GM18909 (cell line): Measurements from ENCODE around the gene XPO5.

Source experiments
- ATAC-seq: cut with Tn5 transposase; IDR thresholded peaks from one replicate; pipeline ENCODE4 v1.9.1; 2021; ENCODE audit warnings: mild to moderate bottlenecking; ENCODE audit not compliant: unreplicated experiment, poor library complexity

Gene XPO5

GRCh38 chr6:43477235-43478007 lies 98.4 kb downstream of the XPO5 start, which contains the start of gene TJAP1:
Gene TJAP1 (plus strand): TSS chr6:43477570. CDS start chr6:43499002, 21,432 bp downstream.
- peak; percentile 98 for ATAC-seq

GRCh38 chr6:43476746-43477145 lies 99.1 kb downstream of the XPO5 start:
- no peak for ATAC-seq

GRCh38 chr6:43475516-43475915 lies 100.3 kb downstream of the XPO5 start:
- ATAC-seq = no peak

GRCh38 chr6:43472515-43472914 lies 103.3 kb downstream of the XPO5 start:
- no peak for ATAC-seq
